B cell (primary cell): ENCODE measurements around the gene PRXL2A.

Experiments
- CTCF ChIP-seq: fragments of 200-600 bp; IDR thresholded peaks from one replicate; pipeline ENCODE4 v1.8.0; 2022; ENCODE audit warnings: antibody characterized with exemption, mild to moderate bottlenecking
- EZH2 ChIP-seq: IDR thresholded peaks from 2 replicates; pipeline ENCODE4 v1.6.1; 2012; ENCODE audit warnings: borderline replicate concordance, low read depth, mild to moderate bottlenecking, moderate library complexity, low read length; ENCODE audit not compliant: insufficient read depth, poor library complexity, severe bottlenecking

- TF ChIP-seq CTCF (no peak), EZH2 (no peak)
Observed at GRCh38 chr10:80453056-80453841, 44.9 kb downstream of the PRXL2A start.
